EH (cell line): ENCODE measurements around the gene SEC24D.
"Not testable (repeated sequence)": the region's sequence is repeated elsewhere in the genome, so short reads cannot be mapped to it uniquely, and the experiment has no call there.

ENCODE experiments used
- DNase-seq: peaks from one replicate; pipeline ENCODE4 v3.0.0-alpha.2; 2015; ENCODE audit warnings: low read depth

Gene SEC24D

GRCh38 chr4:118811832-118812231 lies 24.1 kb downstream of the SEC24D start:
- no peak for DNase-seq

GRCh38 chr4:118810991-118811764 lies 24.7 kb downstream of the SEC24D start:
- DNase-seq, result peak; percentile 94

GRCh38 chr4:118807659-118808058 lies 28.3 kb downstream of the SEC24D start:
- DNase-seq, result no peak

GRCh38 chr4:118803253-118803652 lies 32.7 kb downstream of the SEC24D start:
- no peak for DNase-seq

GRCh38 chr4:118801895-118802575 lies 33.9 kb downstream of the SEC24D start:
- DNase-seq, result no peak

- DNase-seq, result no peak
These were observed 36.5 kb downstream of the SEC24D start for GRCh38 chr4:118799231-118799942.

GRCh38 chr4:118798658-118799057 lies 37.3 kb downstream of the SEC24D start:
- no peak for DNase-seq

- peak; percentile 57 for DNase-seq
These were observed 38.3 kb downstream of the SEC24D start for GRCh38 chr4:118797558-118798142.

- DNase-seq, result not testable (repeated sequence)
These were observed 44.1 kb downstream of the SEC24D start for GRCh38 chr4:118791690-118792446.

- no peak for DNase-seq
These were observed 45.4 kb downstream of the SEC24D start for GRCh38 chr4:118790544-118790943.

GRCh38 chr4:118788911-118789310 lies 47.0 kb downstream of the SEC24D start:
- DNase-seq, result no peak

- no peak for DNase-seq
These were observed 48.0 kb downstream of the SEC24D start for GRCh38 chr4:118787844-118788380.

GRCh38 chr4:118784776-118785175 lies 51.1 kb downstream of the SEC24D start:
- DNase-seq, result no peak

- no peak for DNase-seq
These were observed 52.0 kb downstream of the SEC24D start for GRCh38 chr4:118783887-118784286.

GRCh38 chr4:118782886-118783285 lies 53.0 kb downstream of the SEC24D start:
- DNase-seq, result not testable (repeated sequence)

- peak; percentile 58 for DNase-seq
These were observed 58.3 kb downstream of the SEC24D start for GRCh38 chr4:118777649-118778048.

GRCh38 chr4:118776955-118777640 lies 58.8 kb downstream of the SEC24D start:
- DNase-seq, result not testable (repeated sequence)

GRCh38 chr4:118776157-118776954 lies 59.6 kb downstream of the SEC24D start:
- peak; percentile 81 for DNase-seq

GRCh38 chr4:118775405-118775804 lies 60.5 kb downstream of the SEC24D start:
- no peak for DNase-seq

GRCh38 chr4:118774989-118775388 lies 60.9 kb downstream of the SEC24D start:
- DNase-seq, result peak; percentile 59
